MG63 (cell line): Measurements from ENCODE around the gene ELAC1. TPM values are rescaled to one million over a fixed set of nuclear protein-coding genes. Genes with fewer than 3 reads are reported as not detected.
"Not testable (repeated sequence)": the region's sequence is repeated elsewhere in the genome, so short reads cannot be mapped to it uniquely, and the experiment has no call there.

Experiments used
- DNase-seq: peaks from one replicate; pipeline ENCODE4 v3.0.0-alpha.2; 2020
- H3K27me3 ChIP-seq: fragments of 250-450 bp; sonication (Bioruptor Pico); 2 replicates; pipeline ENCODE4 v1.5.1; 2020; ENCODE audit warnings: mild to moderate bottlenecking, moderate library complexity
- H3K36me3 ChIP-seq: fragments of 250-450 bp; sonication (Bioruptor Pico); 2 replicates; pipeline ENCODE4 v1.5.1; 2020; ENCODE audit warnings: mild to moderate bottlenecking, moderate library complexity
- H3K4me3 ChIP-seq: fragments of 250-450 bp; sonication (Bioruptor Pico); 2 replicates; pipeline ENCODE4 v1.5.1; 2020; ENCODE audit warnings: mild to moderate bottlenecking, moderate library complexity
- H3K9me3 ChIP-seq: fragments of 250-450 bp; sonication (Bioruptor Pico); 2 replicates; pipeline ENCODE4 v1.5.1; 2020; ENCODE audit warnings: mild to moderate bottlenecking, moderate library complexity
- total RNA-seq: library from RNA; depleted of rRNA; stranded (reverse); fragments of >200 nt; shearing (Covaris generic); gene quantifications from 2 replicates; pipeline ENCODE4 v1.2.3, GENCODE V29; 2014; ENCODE audit warnings: low replicate concordance

Gene ELAC1
- total RNA-seq, 1 experiment from 2014 or later: 5.8 TPM

- not testable (repeated sequence) for DNase-seq, H3K9me3 ChIP-seq, H3K36me3 ChIP-seq, H3K4me3 ChIP-seq, H3K27me3 ChIP-seq
Observed at GRCh38 chr18:51003174-51003573, 35.3 kb downstream of the ELAC1 start.

- Histone ChIP-seq H3K27me3 (no peaks in the 10 kb centered on the region), H3K9me3 (no peaks in the 10 kb centered on the region), H3K4me3 (no peak overlapping the region), H3K36me3 (no peaks in the 10 kb centered on the region)
- DNase-seq: no peak
Observed at GRCh38 chr18:51006061-51006818, 38.4 kb downstream of the ELAC1 start.

- Histone ChIP-seq H3K36me3 (no peaks in the 10 kb centered on the region), H3K27me3 (no peaks in the 10 kb centered on the region), H3K9me3 (no peaks in the 10 kb centered on the region), H3K4me3 (no peak overlapping the region)
- DNase-seq: no peak
Observed at GRCh38 chr18:51006948-51007789, 39.3 kb downstream of the ELAC1 start.

GRCh38 chr18:51007790-51008139 is 39.9 kb downstream of the ELAC1 start:
- DNase-seq: no peak
- no peak overlapping the region for H3K4me3 ChIP-seq
- no peaks in the 10 kb centered on the region for H3K27me3 ChIP-seq
- H3K36me3 ChIP-seq: no peaks in the 10 kb centered on the region
- no peaks in the 10 kb centered on the region for H3K9me3 ChIP-seq

- H3K27me3 ChIP-seq: no peaks in the 10 kb centered on the region
- H3K4me3 ChIP-seq: no peak overlapping the region
- no peaks in the 10 kb centered on the region for H3K9me3 ChIP-seq
- H3K36me3 ChIP-seq: no peaks in the 10 kb centered on the region
- peak; percentile 44 for DNase-seq
Observed at GRCh38 chr18:51009072-51009471, 41.2 kb downstream of the ELAC1 start.

- Histone ChIP-seq H3K4me3 (no peak overlapping the region), H3K9me3 (no peaks in the 10 kb centered on the region), H3K27me3 (no peaks in the 10 kb centered on the region), H3K36me3 (no peaks in the 10 kb centered on the region)
- DNase-seq: peak; percentile 5
Observed at GRCh38 chr18:51010218-51010617, 42.4 kb downstream of the ELAC1 start.

GRCh38 chr18:51011709-51012108 is 43.9 kb downstream of the ELAC1 start:
- no peaks in the 10 kb centered on the region for H3K27me3 ChIP-seq
- H3K9me3 ChIP-seq: no peaks in the 10 kb centered on the region
- H3K4me3 ChIP-seq: no peak overlapping the region
- no peak for DNase-seq
- no peaks in the 10 kb centered on the region for H3K36me3 ChIP-seq

- H3K4me3 ChIP-seq: no peak overlapping the region
- H3K27me3 ChIP-seq: no peaks in the 10 kb centered on the region
- no peaks in the 10 kb centered on the region for H3K36me3 ChIP-seq
- H3K9me3 ChIP-seq: no peaks in the 10 kb centered on the region
- DNase-seq: no peak
Observed at GRCh38 chr18:51012441-51012840, 44.6 kb downstream of the ELAC1 start.

GRCh38 chr18:51013259-51013658 is 45.4 kb downstream of the ELAC1 start:
- Histone ChIP-seq H3K27me3 (no peaks in the 10 kb centered on the region), H3K36me3 (no peaks in the 10 kb centered on the region)
- no peak for DNase-seq

GRCh38 chr18:51017140-51017879 is 49.5 kb downstream of the ELAC1 start:
- Histone ChIP-seq H3K27me3 (no peaks in the 10 kb centered on the region), H3K4me3 (no peak overlapping the region), H3K36me3 (no peaks in the 10 kb centered on the region), H3K9me3 (no peaks in the 10 kb centered on the region)
- no peak for DNase-seq

More at GRCh38 chr18:51013259-51013658, 45.4 kb downstream of the ELAC1 start:
- no peak overlapping the region for H3K4me3 ChIP-seq
- H3K9me3 ChIP-seq: no peaks in the 10 kb centered on the region

GRCh38 chr18:51020536-51020935 is 52.7 kb downstream of the ELAC1 start:
- DNase-seq: no peak
- Histone ChIP-seq H3K36me3 (peaks cover 5% of the 10 kb centered on the region; the same call in 1 of the 2 replicates), H3K9me3 (no peaks in the 10 kb centered on the region), H3K27me3 (no peaks in the 10 kb centered on the region), H3K4me3 (no peak overlapping the region)

- H3K9me3 ChIP-seq: no peaks in the 10 kb centered on the region
- no peaks in the 10 kb centered on the region for H3K27me3 ChIP-seq
- H3K36me3 ChIP-seq: peaks cover 9% of the 10 kb centered on the region; the same call in 1 of the 2 replicates
- no peak overlapping the region for H3K4me3 ChIP-seq
- DNase-seq: no peak
Observed at GRCh38 chr18:51021226-51021965, 53.6 kb downstream of the ELAC1 start.

- H3K9me3 ChIP-seq: no peaks in the 10 kb centered on the region
- H3K27me3 ChIP-seq: no peaks in the 10 kb centered on the region
- H3K36me3 ChIP-seq: peaks cover 9% of the 10 kb centered on the region
- H3K4me3 ChIP-seq: no peak overlapping the region
- DNase-seq: no peak
Observed at GRCh38 chr18:51025512-51025911, 57.7 kb downstream of the ELAC1 start.

GRCh38 chr18:51028201-51028805 is 60.5 kb downstream of the ELAC1 start:
- Histone ChIP-seq H3K36me3 (peaks cover 17% of the 10 kb centered on the region), H3K27me3 (no peaks in the 10 kb centered on the region), H3K4me3 (no peak overlapping the region), H3K9me3 (no peaks in the 10 kb centered on the region)
- DNase-seq: peak; percentile 83

GRCh38 chr18:51029378-51029693 is 61.5 kb downstream of the ELAC1 start:
- H3K9me3 ChIP-seq: no peaks in the 10 kb centered on the region
- peak overlapping the region; percentile 61 for H3K4me3 ChIP-seq
- H3K36me3 ChIP-seq: peaks cover 23% of the 10 kb centered on the region
- no peaks in the 10 kb centered on the region for H3K27me3 ChIP-seq
- no peak for DNase-seq
